ENCODE data around the gene NT5DC4. TPM values are rescaled to one million over a fixed set of nuclear protein-coding genes. Genes with fewer than 3 reads are reported as not detected.

NT5DC4 gene
- total RNA-seq, 4 donors from 2014 or later = not detected

DNA sequence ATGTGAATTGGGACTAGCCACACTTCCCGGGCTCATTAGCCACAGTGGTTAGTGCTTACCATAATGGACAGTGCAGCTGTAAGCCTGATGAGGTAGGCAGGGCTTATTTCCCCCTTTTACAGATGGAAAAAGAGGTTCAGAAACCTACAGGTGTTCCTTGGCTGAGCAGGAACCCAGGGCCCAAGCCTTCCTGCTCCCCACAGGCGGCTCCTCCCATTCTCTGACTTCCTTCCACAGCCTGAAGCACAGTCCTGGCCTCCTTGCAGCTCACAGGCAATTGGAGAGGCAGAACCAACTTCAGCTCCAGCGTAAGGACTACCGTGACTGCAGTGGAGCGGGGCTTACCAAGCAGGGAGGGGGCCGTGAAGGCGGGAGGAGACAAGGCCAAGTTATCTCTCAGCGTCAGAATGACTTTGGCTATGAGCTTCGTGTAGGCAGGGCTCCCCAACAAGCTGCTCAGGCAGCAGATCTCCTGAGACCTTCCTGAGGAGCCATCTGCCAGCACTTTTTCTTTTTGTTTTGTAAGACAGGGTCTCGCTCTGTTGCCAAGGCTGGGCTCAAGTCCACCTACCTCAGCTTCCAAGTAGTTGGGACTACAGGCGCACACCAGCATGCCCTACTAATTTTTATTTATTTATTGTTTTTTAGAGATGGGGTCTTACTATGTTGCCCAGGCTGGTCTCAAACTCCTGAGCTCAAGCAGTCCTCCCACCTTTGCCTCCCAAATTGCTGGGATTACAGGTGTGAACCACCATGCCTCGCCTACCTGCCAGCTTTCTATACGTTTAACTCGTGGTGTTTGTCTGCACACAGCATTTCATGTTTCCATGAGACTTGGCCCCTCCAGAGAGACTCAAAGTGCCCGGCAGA is 34.2 kb upstream of the NT5DC4 start:
- no peak overlapping the region for H3K4me3 ChIP-seq
- H3K9me3 ChIP-seq = no peaks in the 10 kb centered on the region
- H3K27me3 ChIP-seq = no peaks in the 10 kb centered on the region
- DNase-seq (ENCODE audit: extremely low spot score) = no peak
- H3K36me3 ChIP-seq = no peaks in the 10 kb centered on the region
- intact Hi-C loops (cut with DNase I) = no loop called here
- no peak for TF ChIP-seq EP300 (IDR thresholded peaks at IDR 0.05)
- TF ChIP-seq POLR2A (IDR thresholded peaks at IDR 0.05; ENCODE audit: low read depth) = no peak
- TF ChIP-seq, protein P1, sequence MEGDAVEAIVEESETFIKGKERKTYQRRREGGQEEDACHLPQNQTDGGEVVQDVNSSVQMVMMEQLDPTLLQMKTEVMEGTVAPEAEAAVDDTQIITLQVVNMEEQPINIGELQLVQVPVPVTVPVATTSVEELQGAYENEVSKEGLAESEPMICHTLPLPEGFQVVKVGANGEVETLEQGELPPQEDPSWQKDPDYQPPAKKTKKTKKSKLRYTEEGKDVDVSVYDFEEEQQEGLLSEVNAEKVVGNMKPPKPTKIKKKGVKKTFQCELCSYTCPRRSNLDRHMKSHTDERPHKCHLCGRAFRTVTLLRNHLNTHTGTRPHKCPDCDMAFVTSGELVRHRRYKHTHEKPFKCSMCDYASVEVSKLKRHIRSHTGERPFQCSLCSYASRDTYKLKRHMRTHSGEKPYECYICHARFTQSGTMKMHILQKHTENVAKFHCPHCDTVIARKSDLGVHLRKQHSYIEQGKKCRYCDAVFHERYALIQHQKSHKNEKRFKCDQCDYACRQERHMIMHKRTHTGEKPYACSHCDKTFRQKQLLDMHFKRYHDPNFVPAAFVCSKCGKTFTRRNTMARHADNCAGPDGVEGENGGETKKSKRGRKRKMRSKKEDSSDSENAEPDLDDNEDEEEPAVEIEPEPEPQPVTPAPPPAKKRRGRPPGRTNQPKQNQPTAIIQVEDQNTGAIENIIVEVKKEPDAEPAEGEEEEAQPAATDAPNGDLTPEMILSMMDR (IDR thresholded peaks at IDR 0.05) = no peak
- TF ChIP-seq POLR2AphosphoS5 (IDR thresholded peaks at IDR 0.05) = no peak
- H3K27ac ChIP-seq (replicated peaks in 1 of 4) = no peak overlapping the region
- peaks cover 0 to 6% (median 3%) of the 10 kb centered on the region in 4 donors for H3K4me1 ChIP-seq
- 90% methylated on average over 10 of the region's 15 CpGs for WGBS

DNA sequence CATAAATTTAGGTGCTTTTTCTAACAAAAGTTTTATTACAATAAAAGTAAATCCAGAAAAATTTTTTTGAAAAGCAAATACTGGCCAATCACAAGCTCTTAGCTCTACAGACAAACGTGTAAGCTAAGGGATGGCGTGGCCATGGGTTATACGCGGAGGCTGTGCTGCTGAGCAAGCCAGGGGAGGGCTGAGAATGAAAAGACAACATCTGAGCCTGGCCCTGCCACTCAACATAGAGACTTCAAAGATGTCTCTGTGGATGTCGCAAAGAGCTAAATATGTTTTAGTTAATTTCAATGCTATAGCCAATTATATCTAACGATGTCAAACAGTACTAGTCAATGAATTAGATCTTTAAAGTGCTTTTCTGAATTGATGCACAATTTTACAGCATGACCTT is 33.3 kb upstream of the NT5DC4 start:
- 87% methylated on average over 6 of the region's 6 CpGs for WGBS
- Histone ChIP-seq H3K4me3 (no peak overlapping the region), H3K27me3 (no peaks in the 10 kb centered on the region), H3K36me3 (no peaks in the 10 kb centered on the region), H3K9me3 (no peaks in the 10 kb centered on the region), H3K4me1 (peaks cover 0 to 6% (median 5%) of the 10 kb centered on the region in 4 donors), H3K27ac (replicated peaks in 1 of 4) (no peak overlapping the region)
- intact Hi-C loops (cut with DNase I) = no loop called here
- no peak for DNase-seq (ENCODE audit: extremely low spot score)
- TF ChIP-seq POLR2AphosphoS5 (IDR thresholded peaks at IDR 0.05) = no peak
- TF ChIP-seq POLR2A (IDR thresholded peaks at IDR 0.05; ENCODE audit: low read depth) = no peak
- TF ChIP-seq EP300 (IDR thresholded peaks at IDR 0.05) = no peak
- TF ChIP-seq, protein P1 (IDR thresholded peaks at IDR 0.05) = no peak

DNA sequence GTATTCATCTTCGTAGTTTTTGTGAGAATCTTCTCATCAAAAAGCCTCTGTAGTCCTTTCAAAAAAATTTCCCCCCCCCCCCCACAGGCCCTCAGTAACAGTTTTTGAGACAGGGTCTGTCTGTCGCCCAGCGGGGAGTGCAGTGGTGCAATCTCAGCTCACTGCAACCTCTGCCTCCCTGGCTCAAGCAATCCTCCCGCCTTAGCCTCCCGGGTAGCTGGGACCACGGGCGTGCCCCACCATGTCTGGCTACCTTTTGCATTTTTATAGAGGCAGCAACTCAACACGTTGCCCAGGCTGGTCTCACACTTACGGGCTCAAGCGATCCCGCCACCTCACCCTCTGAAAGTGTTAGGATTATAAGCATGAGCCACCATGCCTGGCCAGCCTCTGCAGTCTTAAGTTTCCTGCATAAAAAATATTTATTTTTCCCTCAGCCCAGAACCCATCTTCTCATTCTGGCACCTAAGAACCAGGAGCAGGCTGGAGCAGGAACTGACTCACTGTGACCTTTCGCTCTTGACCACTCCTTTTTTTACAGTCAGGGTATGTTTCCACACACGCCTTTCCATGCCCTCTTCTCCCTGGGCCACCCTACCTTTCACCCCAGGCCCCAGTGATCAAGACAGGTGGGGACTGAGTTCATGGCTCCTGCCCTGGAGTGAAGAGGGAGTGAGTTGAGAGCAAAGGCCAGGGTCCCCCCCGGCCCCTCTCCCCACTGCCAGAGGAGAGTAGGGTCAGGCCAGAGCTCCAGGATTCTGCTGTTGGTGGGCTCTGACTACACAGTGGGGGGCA is 32.5 kb upstream of the NT5DC4 start:
- DNase-seq (ENCODE audit: extremely low spot score) = no peak

GRCh38 chr2:112690853-112691401 is 29.9 kb upstream of the NT5DC4 start:
- 60% methylated on average over 9 of the region's 9 CpGs for WGBS
- H3K4me3 ChIP-seq = no peak overlapping the region

More for the DNA sequence above, 32.5 kb upstream of the NT5DC4 start:
- intact Hi-C loops (cut with DNase I) = no loop called here
- Histone ChIP-seq H3K27me3 (no peaks in the 10 kb centered on the region), H3K4me3 (no peak overlapping the region), H3K27ac (replicated peaks in 1 of 4) (no peak overlapping the region), H3K9me3 (no peaks in the 10 kb centered on the region), H3K4me1 (peaks cover 0 to 8% (median 6%) of the 10 kb centered on the region in 4 donors), H3K36me3 (no peaks in the 10 kb centered on the region)
- TF ChIP-seq POLR2AphosphoS5 (IDR thresholded peaks at IDR 0.05) = no peak
- no peak for TF ChIP-seq EP300 (IDR thresholded peaks at IDR 0.05)
- TF ChIP-seq POLR2A (IDR thresholded peaks at IDR 0.05; ENCODE audit: low read depth) = no peak
- TF ChIP-seq, protein P1 (IDR thresholded peaks at IDR 0.05) = no peak
- WGBS = 93% methylated on average over 14 of the region's 14 CpGs

More at GRCh38 chr2:112690853-112691401, 29.9 kb upstream of the NT5DC4 start:
- TF ChIP-seq POLR2A (IDR thresholded peaks at IDR 0.05; ENCODE audit: low read depth) (no peak), EP300 (IDR thresholded peaks at IDR 0.05) (no peak), POLR2AphosphoS5 (IDR thresholded peaks at IDR 0.05) (peak in 1 of 2 donors; percentile 6)
- TF ChIP-seq, protein P1 (IDR thresholded peaks at IDR 0.05) = peak; percentile 53 to 78 (median 70)
- Histone ChIP-seq H3K27ac (replicated peaks in 1 of 4) (no peak overlapping the region), H3K4me1 (peaks cover 0 to 8% (median 6%) of the 10 kb centered on the region in 4 donors), H3K36me3 (no peaks in the 10 kb centered on the region), H3K9me3 (no peaks in the 10 kb centered on the region), H3K27me3 (no peaks in the 10 kb centered on the region)
- no peak for DNase-seq (ENCODE audit: extremely low spot score)
- intact Hi-C loops (cut with DNase I) = loop anchor here (2.0 kb wide), 1 partner anchor 64 kb away; no protein-coding TSS in a partner anchor
